Activated CD4-positive, alpha-beta T cell treated with anti-CD3 and anti-CD28 coated beads for 24 hours (primary cell): ENCODE data around the gene COL18A1.

ENCODE experiments used
- DNase-seq, 2 donors: peaks; one replicate each; pipeline ENCODE4 v3.0.0-alpha.2; 2020; ENCODE audit warnings: low read depth in 2 of 2

Gene COL18A1

GRCh38 chr21:45479691-45480675 lies 75.0 kb downstream of the COL18A1 start:
- peak in 1 of 2 donors; percentile 16 for DNase-seq

- DNase-seq = no peak
Observed at GRCh38 chr21:45480701-45481500, 75.9 kb downstream of the COL18A1 start.

- no peak for DNase-seq
Observed at GRCh38 chr21:45481566-45481965, 76.6 kb downstream of the COL18A1 start.

GRCh38 chr21:45481977-45482898 lies 77.3 kb downstream of the COL18A1 start:
- no peak for DNase-seq

GRCh38 chr21:45482899-45483821 lies 78.2 kb downstream of the COL18A1 start:
- peak in 1 of 2 donors; percentile 31 for DNase-seq

- no peak for DNase-seq
Observed at GRCh38 chr21:45484318-45484717, 79.4 kb downstream of the COL18A1 start.

GRCh38 chr21:45485686-45486442 lies 80.9 kb downstream of the COL18A1 start:
- no peak for DNase-seq

GRCh38 chr21:45486443-45487160 lies 81.6 kb downstream of the COL18A1 start:
- DNase-seq = no peak

GRCh38 chr21:45487161-45487806 lies 82.3 kb downstream of the COL18A1 start:
- no peak for DNase-seq

GRCh38 chr21:45487891-45488600 lies 83.1 kb downstream of the COL18A1 start:
- DNase-seq = no peak

GRCh38 chr21:45488931-45489721 lies 84.2 kb downstream of the COL18A1 start:
- DNase-seq = no peak

GRCh38 chr21:45489722-45489982 lies 84.7 kb downstream of the COL18A1 start:
- DNase-seq = no peak

- no peak for DNase-seq
Observed at GRCh38 chr21:45490049-45490731, 85.2 kb downstream of the COL18A1 start.

- DNase-seq = no peak
Observed at GRCh38 chr21:45491056-45491455, 86.1 kb downstream of the COL18A1 start.

GRCh38 chr21:45491623-45492022 lies 86.7 kb downstream of the COL18A1 start:
- DNase-seq = no peak

GRCh38 chr21:45492765-45493164 lies 87.8 kb downstream of the COL18A1 start:
- DNase-seq = no peak
